ENCODE measurements around the gene BCS1L.

Gene BCS1L

GRCh38 chr2:218643751-218644310 is 15.7 kb upstream of the BCS1L start:
- Histone ChIP-seq H3K27me3 (ENCODE audit: low read depth) (no peaks in the 10 kb centered on the region), H3K9me3 (no peaks in the 10 kb centered on the region), H3K4me1 (no peaks in the 10 kb centered on the region), H3K36me3 (replicated peaks) (peaks cover 85% of the 10 kb centered on the region), H3K4me3 (no peak overlapping the region)
- in situ Hi-C loops (cut with MboI; ENCODE audit: low sequenced_read_pairs), result loop anchor here (10.0 kb wide), 1 partner anchor 239 kb away; no protein-coding TSS in a partner anchor
- DNase-seq (ENCODE audit: low spot score in 2 of 2), result no peak

GRCh38 chr2:218644721-218645120 is 14.8 kb upstream of the BCS1L start:
- in situ Hi-C loops (cut with MboI; ENCODE audit: low sequenced_read_pairs), result loop anchor here (10.0 kb wide), 1 partner anchor 240 kb away; no protein-coding TSS in a partner anchor
- no peak for DNase-seq (ENCODE audit: low spot score in 2 of 2)
- H3K27me3 ChIP-seq (ENCODE audit: low read depth), result no peaks in the 10 kb centered on the region
- peaks cover 88% of the 10 kb centered on the region for H3K36me3 ChIP-seq (replicated peaks)
- no peaks in the 10 kb centered on the region for H3K9me3 ChIP-seq
- no peak overlapping the region for H3K4me3 ChIP-seq
- H3K4me1 ChIP-seq, result no peaks in the 10 kb centered on the region

- no peaks in the 10 kb centered on the region for H3K4me1 ChIP-seq
- in situ Hi-C loops (cut with MboI; ENCODE audit: low sequenced_read_pairs), result loop anchor here (10.0 kb wide), 1 partner anchor 240 kb away; no protein-coding TSS in a partner anchor
- no peaks in the 10 kb centered on the region for H3K27me3 ChIP-seq (ENCODE audit: low read depth)
- H3K9me3 ChIP-seq, result no peaks in the 10 kb centered on the region
- no peak overlapping the region for H3K4me3 ChIP-seq
- peaks cover 89% of the 10 kb centered on the region for H3K36me3 ChIP-seq (replicated peaks)
- DNase-seq (ENCODE audit: low spot score in 2 of 2), result no peak
Observed at GRCh38 chr2:218645126-218645525, 14.4 kb upstream of the BCS1L start.

- H3K9me3 ChIP-seq, result no peaks in the 10 kb centered on the region
- DNase-seq (ENCODE audit: low spot score in 2 of 2), result peak in 1 of 2 experiments; percentile 69
- no peak overlapping the region for H3K4me3 ChIP-seq
- H3K36me3 ChIP-seq (replicated peaks), result peaks cover 92% of the 10 kb centered on the region
- H3K4me1 ChIP-seq, result no peaks in the 10 kb centered on the region
- in situ Hi-C loops (cut with MboI; ENCODE audit: low sequenced_read_pairs), result loop anchor here (10.0 kb wide), 1 partner anchor 243 kb away; no protein-coding TSS in a partner anchor
- no peaks in the 10 kb centered on the region for H3K27me3 ChIP-seq (ENCODE audit: low read depth)
Observed at GRCh38 chr2:218648088-218648786, 11.2 kb upstream of the BCS1L start.

- H3K36me3 ChIP-seq (replicated peaks), result peaks cover 87% of the 10 kb centered on the region
- no peaks in the 10 kb centered on the region for H3K27me3 ChIP-seq (ENCODE audit: low read depth)
- DNase-seq (ENCODE audit: low spot score in 2 of 2), result no peak
- in situ Hi-C loops (cut with MboI; ENCODE audit: low sequenced_read_pairs), result loop anchor here (10.0 kb wide), 1 partner anchor 244 kb away; no protein-coding TSS in a partner anchor
- no peak overlapping the region for H3K4me3 ChIP-seq
- no peaks in the 10 kb centered on the region for H3K4me1 ChIP-seq
- no peaks in the 10 kb centered on the region for H3K9me3 ChIP-seq
Observed at GRCh38 chr2:218648787-218649100, 10.7 kb upstream of the BCS1L start.

- H3K4me3 ChIP-seq, result no peak overlapping the region
- no peak for DNase-seq (ENCODE audit: low spot score in 2 of 2)
- in situ Hi-C loops (cut with MboI; ENCODE audit: low sequenced_read_pairs), result loop anchor here (25.0 kb wide), 1 partner anchor 368 kb away; the partner anchor contains the start of gene TMBIM1
- H3K9me3 ChIP-seq, result no peaks in the 10 kb centered on the region
- no peaks in the 10 kb centered on the region; the same call in 1 of the 2 replicates for H3K4me1 ChIP-seq
- H3K27me3 ChIP-seq (ENCODE audit: low read depth), result no peaks in the 10 kb centered on the region
- peaks cover 51% of the 10 kb centered on the region for H3K36me3 ChIP-seq (replicated peaks)
Observed at GRCh38 chr2:218655751-218656150, 3.7 kb upstream of the BCS1L start.

GRCh38 chr2:218658671-218659257 is 719 bp upstream of the BCS1L start:
- DNase-seq (ENCODE audit: low spot score in 2 of 2), result peak; percentile 72 to 75

GRCh38 chr2:218659988-218660358 is 490 bp downstream of the BCS1L start:
- Histone ChIP-seq H3K36me3 (replicated peaks) (peaks cover 65% of the 10 kb centered on the region), H3K9me3 (no peaks in the 10 kb centered on the region)

More at GRCh38 chr2:218658671-218659257, 719 bp upstream of the BCS1L start:
- in situ Hi-C loops (cut with MboI; ENCODE audit: low sequenced_read_pairs), result loop anchor here (25.0 kb wide), 1 partner anchor 371 kb away; the partner anchor contains the start of gene TMBIM1
- H3K27me3 ChIP-seq (ENCODE audit: low read depth), result no peaks in the 10 kb centered on the region
- H3K4me3 ChIP-seq, result peak overlapping the region; percentile 90
- no peaks in the 10 kb centered on the region for H3K9me3 ChIP-seq
- H3K4me1 ChIP-seq, result no peaks in the 10 kb centered on the region; the same call in 1 of the 2 replicates
- peaks cover 56% of the 10 kb centered on the region for H3K36me3 ChIP-seq (replicated peaks)

GRCh38 chr2:218662377-218662776 is 2.9 kb downstream of the BCS1L start:
- H3K4me1 ChIP-seq, result no peaks in the 10 kb centered on the region; the same call in none of the 2 replicates
- no peak for DNase-seq (ENCODE audit: low spot score in 2 of 2)
- in situ Hi-C loops (cut with MboI; ENCODE audit: low sequenced_read_pairs), result loop anchor here (25.0 kb wide), 1 partner anchor 375 kb away; the partner anchor contains the start of gene TMBIM1
- peaks cover 66% of the 10 kb centered on the region for H3K36me3 ChIP-seq (replicated peaks)
- no peak overlapping the region for H3K4me3 ChIP-seq
- H3K9me3 ChIP-seq, result no peaks in the 10 kb centered on the region
- H3K27me3 ChIP-seq (ENCODE audit: low read depth), result no peaks in the 10 kb centered on the region

More at GRCh38 chr2:218659988-218660358, 490 bp downstream of the BCS1L start:
- in situ Hi-C loops (cut with MboI; ENCODE audit: low sequenced_read_pairs), result loop anchor here (25.0 kb wide), 1 partner anchor 373 kb away; the partner anchor contains the start of gene TMBIM1
- Histone ChIP-seq H3K4me1 (no peaks in the 10 kb centered on the region; the same call in 1 of the 2 replicates), H3K4me3 (peak overlapping the region; percentile 90), H3K27me3 (ENCODE audit: low read depth) (no peaks in the 10 kb centered on the region)
- DNase-seq (ENCODE audit: low spot score in 2 of 2), result no peak

GRCh38 chr2:218662827-218663226 is 3.3 kb downstream of the BCS1L start:
- in situ Hi-C loops (cut with MboI; ENCODE audit: low sequenced_read_pairs), result loop anchor here (25.0 kb wide), 1 partner anchor 376 kb away; the partner anchor contains the start of gene TMBIM1
- no peak overlapping the region for H3K4me3 ChIP-seq
- no peak for DNase-seq (ENCODE audit: low spot score in 2 of 2)
- H3K4me1 ChIP-seq, result no peaks in the 10 kb centered on the region; the same call in none of the 2 replicates
- no peaks in the 10 kb centered on the region for H3K9me3 ChIP-seq
- H3K27me3 ChIP-seq (ENCODE audit: low read depth), result no peaks in the 10 kb centered on the region
- H3K36me3 ChIP-seq (replicated peaks), result peaks cover 66% of the 10 kb centered on the region

- Histone ChIP-seq H3K36me3 (replicated peaks) (peaks cover 69% of the 10 kb centered on the region), H3K4me3 (no peak overlapping the region), H3K4me1 (no peaks in the 10 kb centered on the region; the same call in 1 of the 2 replicates), H3K9me3 (no peaks in the 10 kb centered on the region), H3K27me3 (ENCODE audit: low read depth) (no peaks in the 10 kb centered on the region)
- no peak for DNase-seq (ENCODE audit: low spot score in 2 of 2)
- in situ Hi-C loops (cut with MboI; ENCODE audit: low sequenced_read_pairs), result loop anchor here (25.0 kb wide), 1 partner anchor 377 kb away; the partner anchor contains the start of gene TMBIM1
Observed at GRCh38 chr2:218663901-218664300, 4.4 kb downstream of the BCS1L start.

GRCh38 chr2:218664653-218665052 is 5.2 kb downstream of the BCS1L start:
- no peaks in the 10 kb centered on the region; the same call in 1 of the 2 replicates for H3K4me1 ChIP-seq
- peaks cover 72% of the 10 kb centered on the region for H3K36me3 ChIP-seq (replicated peaks)
- in situ Hi-C loops (cut with MboI; ENCODE audit: low sequenced_read_pairs), result loop anchor here (25.0 kb wide), 1 partner anchor 377 kb away; the partner anchor contains the start of gene TMBIM1
- no peak for DNase-seq (ENCODE audit: low spot score in 2 of 2)
- no peaks in the 10 kb centered on the region for H3K9me3 ChIP-seq
- no peak overlapping the region for H3K4me3 ChIP-seq
- no peaks in the 10 kb centered on the region for H3K27me3 ChIP-seq (ENCODE audit: low read depth)

- in situ Hi-C loops (cut with MboI; ENCODE audit: low sequenced_read_pairs), result loop anchor here (25.0 kb wide), 1 partner anchor 384 kb away; the partner anchor contains the start of gene TMBIM1
- Histone ChIP-seq H3K4me3 (peak overlapping the region; percentile 94), H3K4me1 (no peaks in the 10 kb centered on the region; the same call in 1 of the 2 replicates), H3K36me3 (replicated peaks) (peaks cover 23% of the 10 kb centered on the region), H3K9me3 (no peaks in the 10 kb centered on the region), H3K27me3 (ENCODE audit: low read depth) (no peaks in the 10 kb centered on the region)
- no peak for DNase-seq (ENCODE audit: low spot score in 2 of 2)
Observed at GRCh38 chr2:218671097-218671653, 11.7 kb downstream of the BCS1L start.
